Measurements from ENCODE around the gene XKRX.

DNA sequence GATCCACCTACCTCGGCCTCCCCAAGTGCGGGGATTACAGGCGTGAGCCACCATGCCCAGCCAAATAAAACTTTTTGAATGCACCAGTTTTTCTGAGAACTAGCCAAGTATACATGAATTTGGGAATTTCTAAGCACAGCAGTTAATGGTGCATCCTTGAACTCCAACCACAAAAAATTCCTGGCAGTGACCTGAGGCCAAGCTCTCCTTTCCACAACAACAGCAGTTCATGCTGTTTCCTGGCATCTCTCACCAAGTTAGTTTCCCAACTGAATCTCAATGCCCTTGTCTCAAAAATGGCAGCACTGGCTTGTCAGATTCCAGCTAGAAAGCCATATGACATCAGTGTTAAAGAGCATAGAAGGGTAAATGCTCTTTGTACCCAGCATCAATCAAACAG, 15.9 kb upstream of the XKRX start:
- no peak for TF ChIP-seq ELF1 (IDR thresholded peaks at IDR 0.05)
- TF ChIP-seq, protein P1, sequence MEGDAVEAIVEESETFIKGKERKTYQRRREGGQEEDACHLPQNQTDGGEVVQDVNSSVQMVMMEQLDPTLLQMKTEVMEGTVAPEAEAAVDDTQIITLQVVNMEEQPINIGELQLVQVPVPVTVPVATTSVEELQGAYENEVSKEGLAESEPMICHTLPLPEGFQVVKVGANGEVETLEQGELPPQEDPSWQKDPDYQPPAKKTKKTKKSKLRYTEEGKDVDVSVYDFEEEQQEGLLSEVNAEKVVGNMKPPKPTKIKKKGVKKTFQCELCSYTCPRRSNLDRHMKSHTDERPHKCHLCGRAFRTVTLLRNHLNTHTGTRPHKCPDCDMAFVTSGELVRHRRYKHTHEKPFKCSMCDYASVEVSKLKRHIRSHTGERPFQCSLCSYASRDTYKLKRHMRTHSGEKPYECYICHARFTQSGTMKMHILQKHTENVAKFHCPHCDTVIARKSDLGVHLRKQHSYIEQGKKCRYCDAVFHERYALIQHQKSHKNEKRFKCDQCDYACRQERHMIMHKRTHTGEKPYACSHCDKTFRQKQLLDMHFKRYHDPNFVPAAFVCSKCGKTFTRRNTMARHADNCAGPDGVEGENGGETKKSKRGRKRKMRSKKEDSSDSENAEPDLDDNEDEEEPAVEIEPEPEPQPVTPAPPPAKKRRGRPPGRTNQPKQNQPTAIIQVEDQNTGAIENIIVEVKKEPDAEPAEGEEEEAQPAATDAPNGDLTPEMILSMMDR (IDR thresholded peaks at IDR 0.05), result no peak
